ENCODE measurements around the gene RPS19BP1. TPM values are rescaled to one million over a fixed set of nuclear protein-coding genes. Genes with fewer than 3 reads are reported as not detected.

RPS19BP1 gene
- total RNA-seq, 2 donors from 2014 or later = 65.5 to 70.3 TPM

- no peak overlapping the region for H3K9ac ChIP-seq (ENCODE audit: extremely low read depth, low read length, poor library complexity, severe bottlenecking)
- no peak overlapping the region for H3K27ac ChIP-seq (ENCODE audit: low read depth, low read length)
- Mint-ChIP-seq H3K9me3 (no peaks in the 10 kb centered on the region), H3K4me3 (no peak overlapping the region), H3K27me3 (ENCODE audit: insufficient read depth) (peaks cover 31% of the 10 kb centered on the region), H3K27ac (no peak overlapping the region), H3K4me1 (peaks cover 7% of the 10 kb centered on the region), H3K36me3 (ENCODE audit: low read depth) (peaks cover 67% of the 10 kb centered on the region)
- peak; percentile 89 for DNase-seq
- no peak overlapping the region for H3K4me3 ChIP-seq (ENCODE audit: low read length)
- 74 to 84% methylated on average over 5 to 8 of the region's 8 CpGs for WGBS, 2 experiments (ENCODE audit: insufficient coverage in 1 of 2, insufficient read length in 1 of 2)
- TF ChIP-seq CTCF (conservative IDR thresholded peaks at IDR 0.05) = peak; percentile 86
- no peaks in the 10 kb centered on the region for H3K9me3 ChIP-seq (ENCODE audit: control insufficient read depth, low read length)
- H3K36me3 ChIP-seq (ENCODE audit: control insufficient read depth, insufficient read depth, low read length) = peaks cover 76% of the 10 kb centered on the region
- H3K27me3 ChIP-seq (ENCODE audit: control insufficient read depth, insufficient read depth, low read length, poor library complexity, severe bottlenecking) = no peaks in the 10 kb centered on the region
- H3K4me1 ChIP-seq (ENCODE audit: control insufficient read depth, insufficient read depth, low read length) = no peaks in the 10 kb centered on the region
Measured at GRCh38 chr22:39514373-39514973, 18.1 kb downstream of the RPS19BP1 start.

- Mint-ChIP-seq H3K4me3 (no peak overlapping the region), H3K9me3 (no peaks in the 10 kb centered on the region), H3K4me1 (peaks cover 3% of the 10 kb centered on the region), H3K36me3 (ENCODE audit: low read depth) (peaks cover 71% of the 10 kb centered on the region), H3K27me3 (ENCODE audit: insufficient read depth) (peaks cover 37% of the 10 kb centered on the region), H3K27ac (no peak overlapping the region)
- TF ChIP-seq CTCF (conservative IDR thresholded peaks at IDR 0.05) = no peak
- Histone ChIP-seq H3K27me3 (ENCODE audit: control insufficient read depth, insufficient read depth, low read length, poor library complexity, severe bottlenecking) (no peaks in the 10 kb centered on the region), H3K4me3 (ENCODE audit: low read length) (no peak overlapping the region), H3K9ac (ENCODE audit: extremely low read depth, low read length, poor library complexity, severe bottlenecking) (no peak overlapping the region), H3K9me3 (ENCODE audit: control insufficient read depth, low read length) (no peaks in the 10 kb centered on the region), H3K36me3 (ENCODE audit: control insufficient read depth, insufficient read depth, low read length) (peaks cover 83% of the 10 kb centered on the region), H3K4me1 (ENCODE audit: control insufficient read depth, insufficient read depth, low read length) (no peaks in the 10 kb centered on the region), H3K27ac (ENCODE audit: low read depth, low read length) (no peak overlapping the region)
- DNase-seq = no peak
- WGBS, 2 experiments (ENCODE audit: insufficient coverage in 1 of 2, insufficient read length in 1 of 2) = 96 to 97% methylated on average over 7 to 18 of the region's 18 CpGs
Measured at GRCh38 chr22:39513791-39514190, 18.8 kb downstream of the RPS19BP1 start.

GRCh38 chr22:39512026-39512425 is 20.5 kb downstream of the RPS19BP1 start:
- no peaks in the 10 kb centered on the region for H3K4me1 ChIP-seq (ENCODE audit: control insufficient read depth, insufficient read depth, low read length)
- Mint-ChIP-seq H3K27ac (no peak overlapping the region), H3K4me3 (no peak overlapping the region), H3K9me3 (no peaks in the 10 kb centered on the region), H3K4me1 (no peaks in the 10 kb centered on the region), H3K36me3 (ENCODE audit: low read depth) (peaks cover 84% of the 10 kb centered on the region), H3K27me3 (ENCODE audit: insufficient read depth) (peaks cover 51% of the 10 kb centered on the region)
- 94 to 95% methylated on average over 3 to 10 of the region's 10 CpGs for WGBS, 2 experiments (ENCODE audit: insufficient coverage in 1 of 2, insufficient read length in 1 of 2)
- no peak for DNase-seq
- peaks cover 87% of the 10 kb centered on the region for H3K36me3 ChIP-seq (ENCODE audit: control insufficient read depth, insufficient read depth, low read length)
- no peak overlapping the region for H3K9ac ChIP-seq (ENCODE audit: extremely low read depth, low read length, poor library complexity, severe bottlenecking)
- H3K9me3 ChIP-seq (ENCODE audit: control insufficient read depth, low read length) = no peaks in the 10 kb centered on the region
- H3K4me3 ChIP-seq (ENCODE audit: low read length) = no peak overlapping the region
- H3K27me3 ChIP-seq (ENCODE audit: control insufficient read depth, insufficient read depth, low read length, poor library complexity, severe bottlenecking) = no peaks in the 10 kb centered on the region
- no peak for TF ChIP-seq CTCF (conservative IDR thresholded peaks at IDR 0.05)
- H3K27ac ChIP-seq (ENCODE audit: low read depth, low read length) = no peak overlapping the region
